Liver (tissue), 9 donors: ENCODE data around the gene SLC18A2. TPM values are rescaled to one million over a fixed set of nuclear protein-coding genes. Genes with fewer than 3 reads are reported as not detected.

Experiments used
- DNase-seq: peaks from one replicate; pipeline ENCODE4 v3.0.0-alpha.2; 2017; ENCODE audit warnings: low spot score
- H3K27ac ChIP-seq, 2 donors: one replicate each; pipeline ENCODE4 v1.7.0; 2013; ENCODE audit warnings: inconsistent platforms in 2 of 2, low read length in 2 of 2, control low read depth in 1 of 2, low read depth in 1 of 2, mild to moderate bottlenecking in 1 of 2
- H3K27me3 ChIP-seq, 4 donors: one replicate each; pipeline versions ENCODE4 v1.6.1 to v1.7.0; 2013; ENCODE audit warnings: low read length in 3 of 4, inconsistent platforms in 1 of 4, mild to moderate bottlenecking in 1 of 4, moderate library complexity in 1 of 4; ENCODE audit not compliant: control insufficient read depth in 4 of 4, insufficient read depth in 4 of 4
- H3K36me3 ChIP-seq, 4 donors: one replicate each; pipeline versions ENCODE4 v1.6.1 to v1.7.0; 2013; ENCODE audit warnings: low read length in 3 of 4, mild to moderate bottlenecking in 3 of 4, low read depth in 1 of 4, moderate library complexity in 1 of 4; ENCODE audit not compliant: control insufficient read depth in 4 of 4, insufficient read depth in 3 of 4
- H3K4me1 ChIP-seq, 4 donors: one replicate each; pipeline versions ENCODE4 v1.6.1 to v1.7.0; 2013; ENCODE audit warnings: low read length in 3 of 4, mild to moderate bottlenecking in 3 of 4, moderate library complexity in 1 of 4; ENCODE audit not compliant: control insufficient read depth in 4 of 4, insufficient read depth in 4 of 4
- H3K4me3 ChIP-seq, 3 donors: one replicate each; pipeline versions ENCODE4 v1.6.1 to v1.7.0; 2013; ENCODE audit warnings: low read length in 3 of 3, control low read depth in 1 of 3, low read depth in 1 of 3, mild to moderate bottlenecking in 1 of 3
- H3K9ac ChIP-seq, 2 donors: one replicate each; pipeline ENCODE4 v1.7.0; 2013; ENCODE audit warnings: low read length in 2 of 2, mild to moderate bottlenecking in 2 of 2, moderate library complexity in 2 of 2, control low read depth in 1 of 2, low read depth in 1 of 2
- H3K9me3 ChIP-seq, 4 donors: one replicate each; pipeline versions ENCODE4 v1.6.1 to v1.7.0; 2013; ENCODE audit warnings: low read length in 3 of 4; ENCODE audit not compliant: control insufficient read depth in 4 of 4
- EGR1 ChIP-seq, 2 donors: IDR thresholded peaks; 2 replicates each; pipeline ENCODE4 v1.6.1; 2016 to 2018; ENCODE audit warnings: antibody characterized with exemption in 2 of 2, low read depth in 2 of 2
- FOXA1 ChIP-seq: IDR thresholded peaks from 2 replicates; pipeline ENCODE4 v1.6.1; 2016; ENCODE audit warnings: antibody characterized with exemption
- FOXA2 ChIP-seq: IDR thresholded peaks from 2 replicates; pipeline ENCODE4 v1.6.1; 2016; ENCODE audit warnings: antibody characterized with exemption
- GABPA ChIP-seq, 2 donors: IDR thresholded peaks in 1 of 2; conservative IDR thresholded peaks in 1 of 2; 2 replicates each; pipeline ENCODE4 v1.6.1; 2016; ENCODE audit warnings: antibody characterized with exemption in 2 of 2, mild to moderate bottlenecking in 1 of 2, moderate library complexity in 1 of 2
- HNF4A ChIP-seq, 2 donors: conservative IDR thresholded peaks; 2 replicates each; pipeline ENCODE4 v1.6.1; 2016; ENCODE audit warnings: antibody characterized with exemption in 2 of 2, mild to moderate bottlenecking in 2 of 2
- HNF4G ChIP-seq: IDR thresholded peaks from 2 replicates; pipeline ENCODE4 v1.6.1; 2016; ENCODE audit warnings: antibody characterized with exemption
- JUND ChIP-seq, 2 donors: IDR thresholded peaks; 2 replicates each; pipeline ENCODE4 v1.6.1; 2016; ENCODE audit warnings: antibody characterized with exemption in 2 of 2
- NR2F2 ChIP-seq: IDR thresholded peaks from 2 replicates; pipeline ENCODE4 v1.6.1; 2016; ENCODE audit warnings: antibody characterized with exemption
- RAD21 ChIP-seq, 2 donors: IDR thresholded peaks; 2 replicates each; pipeline ENCODE4 v1.6.1; 2016; ENCODE audit warnings: antibody characterized with exemption in 2 of 2, mild to moderate bottlenecking in 2 of 2
- RXRA ChIP-seq, 2 donors: IDR thresholded peaks; 2 replicates each; pipeline ENCODE4 v1.6.1; 2017 to 2018; ENCODE audit warnings: antibody characterized with exemption in 2 of 2, mild to moderate bottlenecking in 1 of 2
- SP1 ChIP-seq: IDR thresholded peaks from 2 replicates; pipeline ENCODE4 v1.6.1; 2018; ENCODE audit warnings: antibody characterized with exemption, mild to moderate bottlenecking
- TAF1 ChIP-seq: conservative IDR thresholded peaks from 2 replicates; pipeline ENCODE4 v1.6.1; 2016; ENCODE audit warnings: antibody characterized with exemption, mild to moderate bottlenecking
- YY1 ChIP-seq: IDR thresholded peaks from 2 replicates; pipeline ENCODE4 v1.6.1; 2016; ENCODE audit warnings: antibody characterized with exemption, mild to moderate bottlenecking
- WGBS: extraction: QIAGEN DNeasy Blood & Tissue Kit; methylation state at CpG from one replicate; pipeline ENCODE4 v1.1.7; 2013; 5-methylcytosine and 5-hydroxymethylcytosine counted together
- polyA plus RNA-seq, 2 donors: library from polyadenylated mRNA; stranded (reverse) in 1 of 2; unstranded in 1 of 2; fragments of 200-250 nt in 1 of 2; fragments of >200 nt in 1 of 2; fragmentation: Nextera tagmentation in 1 of 2; extraction: Ambion mirVana in 1 of 2; gene quantifications; one replicate each; pipeline versions ENCODE4 v1.2.1 to v1.2.3, GENCODE V29; 2013 to 2015
- total RNA-seq, 2 donors: library from RNA; depleted of rRNA; stranded (reverse); fragments of >200 nt; gene quantifications; one replicate each; pipeline ENCODE4 v1.2.3, GENCODE V29; 2014
- TF ChIP-seq, protein P1 (sequence below): fragments of 150-350 bp; IDR thresholded peaks from 2 replicates; pipeline ENCODE4 v1.5.1; 2017; ENCODE audit warnings: improper control_type of control experiment, low read depth, low read length; ENCODE audit not compliant: missing input control
- TF ChIP-seq, protein P2 (sequence below): IDR thresholded peaks from 2 replicates; pipeline ENCODE4 v1.6.1; 2016; ENCODE audit warnings: antibody characterized with exemption
- TF ChIP-seq, protein P3 (sequence below): IDR thresholded peaks from 2 replicates; pipeline ENCODE4 v1.6.1; 2016; ENCODE audit warnings: antibody characterized with exemption
- TF ChIP-seq, protein P4 (sequence below): IDR thresholded peaks from 2 replicates; pipeline ENCODE4 v1.6.1; 2016; ENCODE audit warnings: antibody characterized with exemption
- TF ChIP-seq, protein P5 (sequence below): IDR thresholded peaks from 2 replicates; pipeline ENCODE4 v1.6.1; 2016; ENCODE audit warnings: antibody characterized with exemption, mild to moderate bottlenecking
- donor health status: healthy.
- donor health status: healthy.
- donor health status: healthy.
- donor health status: healthy.
- donor health status: healthy.

The SLC18A2 gene
- total and polyA plus RNA-seq, 4 donors, result 0.92 to 3.7 (median 1.4) TPM

DNA sequence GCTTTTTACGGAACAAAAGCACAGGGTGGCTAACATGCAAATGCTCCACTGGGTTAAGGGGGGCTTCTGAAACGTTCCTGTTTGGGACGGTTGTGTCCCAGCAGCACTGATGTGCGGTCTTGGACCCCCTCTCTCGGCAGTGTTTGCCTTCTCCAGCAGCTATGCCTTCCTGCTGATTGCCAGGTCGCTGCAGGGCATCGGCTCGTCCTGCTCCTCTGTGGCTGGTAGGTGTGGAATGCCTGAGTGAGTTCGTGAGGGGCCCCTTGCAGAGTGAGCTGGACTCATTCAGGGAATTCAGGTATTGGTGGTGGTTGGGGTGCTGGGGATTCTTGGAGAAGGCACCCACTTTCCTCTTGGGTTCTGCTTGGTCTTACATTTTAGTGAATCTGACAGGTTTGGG lies 13.0 kb downstream of the SLC18A2 start:
- H3K9ac ChIP-seq, result no peak overlapping the region
- no peak overlapping the region for H3K27ac ChIP-seq
- H3K4me1 ChIP-seq, result no peaks in the 10 kb centered on the region
- H3K36me3 ChIP-seq, result no peaks in the 10 kb centered on the region
- TF ChIP-seq, protein P1, sequence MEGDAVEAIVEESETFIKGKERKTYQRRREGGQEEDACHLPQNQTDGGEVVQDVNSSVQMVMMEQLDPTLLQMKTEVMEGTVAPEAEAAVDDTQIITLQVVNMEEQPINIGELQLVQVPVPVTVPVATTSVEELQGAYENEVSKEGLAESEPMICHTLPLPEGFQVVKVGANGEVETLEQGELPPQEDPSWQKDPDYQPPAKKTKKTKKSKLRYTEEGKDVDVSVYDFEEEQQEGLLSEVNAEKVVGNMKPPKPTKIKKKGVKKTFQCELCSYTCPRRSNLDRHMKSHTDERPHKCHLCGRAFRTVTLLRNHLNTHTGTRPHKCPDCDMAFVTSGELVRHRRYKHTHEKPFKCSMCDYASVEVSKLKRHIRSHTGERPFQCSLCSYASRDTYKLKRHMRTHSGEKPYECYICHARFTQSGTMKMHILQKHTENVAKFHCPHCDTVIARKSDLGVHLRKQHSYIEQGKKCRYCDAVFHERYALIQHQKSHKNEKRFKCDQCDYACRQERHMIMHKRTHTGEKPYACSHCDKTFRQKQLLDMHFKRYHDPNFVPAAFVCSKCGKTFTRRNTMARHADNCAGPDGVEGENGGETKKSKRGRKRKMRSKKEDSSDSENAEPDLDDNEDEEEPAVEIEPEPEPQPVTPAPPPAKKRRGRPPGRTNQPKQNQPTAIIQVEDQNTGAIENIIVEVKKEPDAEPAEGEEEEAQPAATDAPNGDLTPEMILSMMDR, result no peak
- TF ChIP-seq YY1 (no peak), RAD21 (IDR thresholded peaks at IDR 0.05) (no peak), GABPA (IDR thresholded peaks at IDR 0.05 in 1 of 2, conservative IDR thresholded peaks at IDR 0.05 in 1 of 2) (no peak), HNF4G (no peak), JUND (IDR thresholded peaks at IDR 0.05) (no peak), SP1 (no peak), FOXA1 (no peak), TAF1 (no peak), FOXA2 (no peak), HNF4A (conservative IDR thresholded peaks at IDR 0.05) (no peak), RXRA (IDR thresholded peaks at IDR 0.05) (no peak), EGR1 (IDR thresholded peaks at IDR 0.05; ENCODE audit: low read depth in 2 of 2) (no peak), NR2F2 (no peak)
- TF ChIP-seq, protein P2, sequence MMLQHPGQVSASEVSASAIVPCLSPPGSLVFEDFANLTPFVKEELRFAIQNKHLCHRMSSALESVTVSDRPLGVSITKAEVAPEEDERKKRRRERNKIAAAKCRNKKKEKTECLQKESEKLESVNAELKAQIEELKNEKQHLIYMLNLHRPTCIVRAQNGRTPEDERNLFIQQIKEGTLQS, result no peak
- TF ChIP-seq, protein P3, sequence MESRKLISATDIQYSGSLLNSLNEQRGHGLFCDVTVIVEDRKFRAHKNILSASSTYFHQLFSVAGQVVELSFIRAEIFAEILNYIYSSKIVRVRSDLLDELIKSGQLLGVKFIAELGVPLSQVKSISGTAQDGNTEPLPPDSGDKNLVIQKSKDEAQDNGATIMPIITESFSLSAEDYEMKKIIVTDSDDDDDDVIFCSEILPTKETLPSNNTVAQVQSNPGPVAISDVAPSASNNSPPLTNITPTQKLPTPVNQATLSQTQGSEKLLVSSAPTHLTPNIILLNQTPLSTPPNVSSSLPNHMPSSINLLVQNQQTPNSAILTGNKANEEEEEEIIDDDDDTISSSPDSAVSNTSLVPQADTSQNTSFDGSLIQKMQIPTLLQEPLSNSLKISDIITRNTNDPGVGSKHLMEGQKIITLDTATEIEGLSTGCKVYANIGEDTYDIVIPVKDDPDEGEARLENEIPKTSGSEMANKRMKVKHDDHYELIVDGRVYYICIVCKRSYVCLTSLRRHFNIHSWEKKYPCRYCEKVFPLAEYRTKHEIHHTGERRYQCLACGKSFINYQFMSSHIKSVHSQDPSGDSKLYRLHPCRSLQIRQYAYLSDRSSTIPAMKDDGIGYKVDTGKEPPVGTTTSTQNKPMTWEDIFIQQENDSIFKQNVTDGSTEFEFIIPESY, result no peak
- TF ChIP-seq, protein P4, sequence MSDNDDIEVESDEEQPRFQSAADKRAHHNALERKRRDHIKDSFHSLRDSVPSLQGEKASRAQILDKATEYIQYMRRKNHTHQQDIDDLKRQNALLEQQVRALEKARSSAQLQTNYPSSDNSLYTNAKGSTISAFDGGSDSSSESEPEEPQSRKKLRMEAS, result no peak
- TF ChIP-seq, protein P5, sequence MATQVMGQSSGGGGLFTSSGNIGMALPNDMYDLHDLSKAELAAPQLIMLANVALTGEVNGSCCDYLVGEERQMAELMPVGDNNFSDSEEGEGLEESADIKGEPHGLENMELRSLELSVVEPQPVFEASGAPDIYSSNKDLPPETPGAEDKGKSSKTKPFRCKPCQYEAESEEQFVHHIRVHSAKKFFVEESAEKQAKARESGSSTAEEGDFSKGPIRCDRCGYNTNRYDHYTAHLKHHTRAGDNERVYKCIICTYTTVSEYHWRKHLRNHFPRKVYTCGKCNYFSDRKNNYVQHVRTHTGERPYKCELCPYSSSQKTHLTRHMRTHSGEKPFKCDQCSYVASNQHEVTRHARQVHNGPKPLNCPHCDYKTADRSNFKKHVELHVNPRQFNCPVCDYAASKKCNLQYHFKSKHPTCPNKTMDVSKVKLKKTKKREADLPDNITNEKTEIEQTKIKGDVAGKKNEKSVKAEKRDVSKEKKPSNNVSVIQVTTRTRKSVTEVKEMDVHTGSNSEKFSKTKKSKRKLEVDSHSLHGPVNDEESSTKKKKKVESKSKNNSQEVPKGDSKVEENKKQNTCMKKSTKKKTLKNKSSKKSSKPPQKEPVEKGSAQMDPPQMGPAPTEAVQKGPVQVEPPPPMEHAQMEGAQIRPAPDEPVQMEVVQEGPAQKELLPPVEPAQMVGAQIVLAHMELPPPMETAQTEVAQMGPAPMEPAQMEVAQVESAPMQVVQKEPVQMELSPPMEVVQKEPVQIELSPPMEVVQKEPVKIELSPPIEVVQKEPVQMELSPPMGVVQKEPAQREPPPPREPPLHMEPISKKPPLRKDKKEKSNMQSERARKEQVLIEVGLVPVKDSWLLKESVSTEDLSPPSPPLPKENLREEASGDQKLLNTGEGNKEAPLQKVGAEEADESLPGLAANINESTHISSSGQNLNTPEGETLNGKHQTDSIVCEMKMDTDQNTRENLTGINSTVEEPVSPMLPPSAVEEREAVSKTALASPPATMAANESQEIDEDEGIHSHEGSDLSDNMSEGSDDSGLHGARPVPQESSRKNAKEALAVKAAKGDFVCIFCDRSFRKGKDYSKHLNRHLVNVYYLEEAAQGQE, result no peak
- no peak overlapping the region for H3K4me3 ChIP-seq
- WGBS, result 81% methylated on average over 9 of the region's 9 CpGs
- no peaks in the 10 kb centered on the region for H3K9me3 ChIP-seq
- DNase-seq, result no peak
- no peaks in the 10 kb centered on the region for H3K27me3 ChIP-seq
